CD4-positive, alpha-beta T cell treated with Interleukin-17A for 4 hours (primary cell): ENCODE results near the gene UBE2K.
"Not testable (repeated sequence)": the region's sequence is repeated elsewhere in the genome, so short reads cannot be mapped to it uniquely, and the experiment has no call there.

Experiments
- DNase-seq: peaks from one replicate; pipeline ENCODE4 v3.0.0-alpha.2; 2020; ENCODE audit warnings: mixed read lengths

Gene UBE2K

DNA sequence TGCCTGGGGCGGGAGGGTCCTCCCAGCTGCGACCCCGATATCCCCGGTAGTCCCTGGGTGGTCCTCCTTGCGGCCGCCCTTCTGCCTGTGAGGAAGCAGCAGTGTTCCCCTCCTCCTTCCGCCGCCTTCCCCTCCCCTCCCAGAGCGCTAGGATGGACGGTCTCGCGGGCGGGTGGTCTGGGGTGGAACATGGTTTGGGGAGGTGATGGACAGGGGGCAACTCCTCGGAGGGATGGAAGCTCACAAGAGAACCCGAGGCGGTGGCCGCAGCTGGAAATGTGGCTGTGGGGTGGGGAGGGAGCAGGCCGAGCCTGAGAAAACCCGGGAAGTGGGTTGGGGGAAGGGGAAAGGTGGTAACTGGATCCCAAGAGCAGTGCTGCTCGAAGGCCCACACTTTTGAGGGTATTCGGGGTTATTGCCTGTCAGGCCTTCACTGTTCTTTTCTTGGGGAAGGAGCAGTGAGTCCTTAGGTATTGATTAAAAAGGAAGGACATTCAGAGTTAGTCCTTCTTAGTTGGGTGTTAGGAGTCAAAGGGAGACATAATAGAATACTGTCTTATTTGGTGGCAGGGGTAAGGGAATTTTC is 581 bp downstream of the UBE2K start:
- DNase-seq = peak; percentile 54

DNA sequence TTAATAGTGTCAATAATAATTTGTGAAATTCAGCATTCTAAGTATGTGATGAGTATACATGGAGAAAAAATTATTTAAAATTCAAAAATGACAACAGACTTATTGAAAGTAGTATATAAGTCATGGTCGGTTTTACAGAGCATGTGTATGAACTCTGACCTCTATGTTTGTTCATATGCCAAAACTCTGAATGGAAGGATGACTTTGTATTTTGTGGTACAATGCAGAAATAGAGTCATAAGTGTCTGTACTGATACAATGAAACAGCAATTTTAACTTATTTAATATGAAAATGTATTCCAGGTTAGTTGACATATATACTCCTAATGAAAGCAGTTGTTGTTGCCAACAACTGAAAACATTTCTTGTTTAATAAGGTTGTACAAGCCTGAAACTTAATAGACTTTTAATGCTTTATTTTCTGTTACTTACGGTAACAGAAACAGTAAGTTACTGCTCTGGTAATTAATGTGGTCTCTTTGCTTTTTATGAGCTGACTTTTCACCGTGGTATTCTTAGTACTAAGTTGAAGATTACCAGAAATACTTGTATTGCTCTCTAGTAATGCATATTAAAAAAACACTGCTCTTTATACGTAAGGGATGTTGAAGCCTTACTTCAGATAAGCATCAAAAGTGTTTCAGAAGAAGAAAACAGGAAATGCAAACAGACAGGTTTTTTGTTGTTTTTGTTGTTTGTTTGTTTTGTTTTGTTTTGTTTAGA is 1.9 kb downstream of the UBE2K start:
- DNase-seq = no peak

DNA sequence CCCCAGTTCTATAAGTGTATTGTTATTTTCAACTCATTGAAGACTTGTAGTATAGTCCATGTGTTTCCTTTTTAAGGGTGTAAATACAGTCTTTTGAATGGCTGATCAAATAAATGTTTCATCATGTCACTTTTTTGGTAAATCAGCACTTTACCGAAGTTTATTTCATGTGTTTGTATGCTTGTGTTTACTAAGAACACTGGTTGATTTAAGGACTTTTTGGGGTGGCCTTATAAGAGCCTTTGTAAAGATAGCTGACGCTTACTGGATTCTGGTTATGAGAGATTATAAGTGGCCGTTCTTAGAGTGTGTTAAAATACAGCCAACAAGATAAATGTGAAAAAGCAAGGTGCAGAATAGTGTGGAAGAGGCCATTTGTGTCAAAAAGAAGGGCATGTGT is 2.6 kb downstream of the UBE2K start:
- DNase-seq = no peak

DNA sequence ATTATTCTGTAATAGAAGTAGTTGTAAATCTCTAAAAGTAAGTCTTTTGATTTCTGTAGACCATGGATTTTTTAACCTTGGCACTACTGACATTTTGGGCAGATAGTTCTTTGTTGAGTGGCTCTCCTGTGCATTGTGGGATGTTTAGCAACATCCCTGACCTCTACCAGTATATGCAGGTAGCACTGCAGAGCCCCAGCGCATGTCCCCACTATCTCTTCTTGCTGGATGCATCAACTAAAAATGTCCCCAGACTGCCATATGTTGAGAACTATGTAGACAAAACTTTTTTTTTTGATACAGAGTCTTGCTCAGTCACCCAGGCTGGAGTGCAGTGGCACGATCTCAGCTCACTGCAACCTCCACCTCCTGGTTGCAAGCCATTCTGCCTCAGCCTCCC is 4.8 kb downstream of the UBE2K start:
- no peak for DNase-seq

DNA sequence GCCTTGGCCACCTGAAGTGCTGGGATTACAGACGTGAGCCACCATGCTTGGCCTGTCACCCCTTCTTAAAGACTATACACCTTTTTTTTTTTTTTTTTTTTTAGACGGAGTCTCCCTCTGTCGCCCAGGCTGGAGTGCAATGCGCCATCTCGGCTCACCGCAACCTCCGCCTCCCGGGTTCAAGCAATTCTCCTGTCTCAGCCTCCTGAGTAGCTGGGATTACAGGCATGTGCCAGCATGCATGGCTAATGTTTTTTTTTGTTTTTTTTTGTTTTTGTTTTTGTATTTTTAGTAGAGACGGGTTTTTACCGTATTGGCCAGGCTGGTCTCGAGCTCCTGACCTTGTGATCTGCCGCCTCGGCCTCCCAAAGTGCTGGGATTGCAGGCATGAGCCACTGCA is 6.9 kb downstream of the UBE2K start:
- not testable (repeated sequence) for DNase-seq

DNA sequence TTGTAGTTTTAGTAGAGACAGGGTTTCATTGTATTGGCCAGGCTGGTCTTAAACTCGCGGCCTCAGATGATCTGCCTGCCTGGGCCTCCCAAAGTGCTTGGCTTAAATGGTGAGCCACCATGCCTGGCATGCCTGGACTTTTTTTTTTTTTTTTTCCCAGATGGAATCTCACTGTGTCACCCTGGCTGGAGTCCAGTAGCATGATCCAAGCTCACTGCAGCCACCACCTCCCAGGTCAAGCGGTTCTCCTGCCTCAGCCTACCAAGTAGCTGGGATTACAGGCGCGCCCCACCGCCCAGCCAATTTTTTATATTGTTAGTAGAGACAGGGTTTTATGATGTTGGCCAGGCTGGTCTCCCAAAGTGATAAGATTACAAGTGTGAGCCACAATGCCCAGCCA is 8.4 kb downstream of the UBE2K start:
- DNase-seq = no peak

DNA sequence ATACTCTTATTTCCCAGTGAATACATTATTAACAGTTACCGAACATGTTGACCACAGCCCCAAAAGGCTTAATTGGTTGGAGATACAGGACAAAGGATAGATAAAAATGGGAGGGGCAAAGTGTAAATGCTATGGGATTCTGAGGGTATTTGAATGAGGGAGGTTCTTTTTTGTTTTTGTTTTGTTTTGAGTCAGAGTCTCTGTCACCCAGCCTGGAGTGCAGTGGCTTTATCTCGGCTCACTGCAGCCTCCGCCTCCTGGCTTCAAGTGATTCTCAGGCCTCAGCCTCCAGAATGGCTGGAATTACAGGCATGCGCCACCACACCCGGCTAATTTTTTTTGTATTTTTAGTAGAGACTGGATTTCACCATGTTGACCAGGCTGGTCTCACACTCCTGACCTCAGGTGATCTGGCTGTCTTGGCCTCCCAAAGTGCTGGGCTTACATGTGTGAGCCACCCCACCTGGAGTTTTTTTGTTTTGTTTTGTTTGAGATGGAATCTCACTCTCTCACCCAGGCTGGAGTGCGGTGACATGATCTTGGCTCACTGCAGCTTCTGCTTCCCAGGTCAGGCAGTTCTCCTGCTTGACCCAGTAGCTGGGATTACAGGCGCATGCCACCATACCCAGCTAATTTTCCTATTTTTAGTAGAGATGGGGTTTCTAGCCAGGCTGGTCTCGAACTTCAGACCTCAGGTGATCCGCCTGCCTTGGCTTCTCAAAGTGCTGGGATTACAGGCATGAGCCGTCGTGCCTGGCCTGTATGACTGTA is 9.0 kb downstream of the UBE2K start:
- no peak for DNase-seq

DNA sequence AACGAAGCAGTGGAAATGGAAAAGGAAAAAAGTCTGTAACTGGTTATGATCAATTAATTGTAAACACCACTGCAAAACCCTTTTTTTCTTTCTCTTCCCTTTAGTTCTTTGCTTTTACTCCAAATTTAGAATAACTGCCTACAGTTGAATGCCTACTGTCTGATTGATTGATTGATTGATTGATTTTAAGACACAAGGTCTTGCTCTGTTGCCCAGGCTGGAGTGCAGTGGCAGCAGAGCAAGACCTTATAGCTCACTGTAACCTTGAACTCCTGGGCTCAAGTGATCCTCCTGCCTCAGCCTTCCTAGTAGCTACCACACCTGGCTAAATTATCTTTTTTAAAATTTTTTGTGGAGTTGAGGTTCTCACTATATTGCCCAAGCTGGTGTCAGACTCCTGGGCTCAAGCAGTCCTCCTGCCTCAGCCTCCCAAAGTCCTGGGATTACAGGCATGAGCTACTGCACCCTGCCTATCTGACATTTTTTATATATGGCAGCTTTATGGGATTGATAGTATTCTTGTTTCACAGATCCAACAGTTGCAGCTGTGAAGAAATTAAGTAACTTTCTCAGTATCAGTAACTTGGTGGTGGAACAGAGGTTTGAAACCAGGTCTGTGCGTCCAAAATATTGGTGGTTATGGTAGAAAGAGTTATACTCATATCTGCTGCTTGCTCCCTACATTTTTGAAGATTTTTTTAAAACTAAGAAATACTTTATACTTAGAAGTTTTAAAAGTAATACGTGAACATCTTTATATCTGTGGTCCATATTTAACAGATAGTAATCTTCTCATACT is 12.4 kb downstream of the UBE2K start:
- DNase-seq = no peak

DNA sequence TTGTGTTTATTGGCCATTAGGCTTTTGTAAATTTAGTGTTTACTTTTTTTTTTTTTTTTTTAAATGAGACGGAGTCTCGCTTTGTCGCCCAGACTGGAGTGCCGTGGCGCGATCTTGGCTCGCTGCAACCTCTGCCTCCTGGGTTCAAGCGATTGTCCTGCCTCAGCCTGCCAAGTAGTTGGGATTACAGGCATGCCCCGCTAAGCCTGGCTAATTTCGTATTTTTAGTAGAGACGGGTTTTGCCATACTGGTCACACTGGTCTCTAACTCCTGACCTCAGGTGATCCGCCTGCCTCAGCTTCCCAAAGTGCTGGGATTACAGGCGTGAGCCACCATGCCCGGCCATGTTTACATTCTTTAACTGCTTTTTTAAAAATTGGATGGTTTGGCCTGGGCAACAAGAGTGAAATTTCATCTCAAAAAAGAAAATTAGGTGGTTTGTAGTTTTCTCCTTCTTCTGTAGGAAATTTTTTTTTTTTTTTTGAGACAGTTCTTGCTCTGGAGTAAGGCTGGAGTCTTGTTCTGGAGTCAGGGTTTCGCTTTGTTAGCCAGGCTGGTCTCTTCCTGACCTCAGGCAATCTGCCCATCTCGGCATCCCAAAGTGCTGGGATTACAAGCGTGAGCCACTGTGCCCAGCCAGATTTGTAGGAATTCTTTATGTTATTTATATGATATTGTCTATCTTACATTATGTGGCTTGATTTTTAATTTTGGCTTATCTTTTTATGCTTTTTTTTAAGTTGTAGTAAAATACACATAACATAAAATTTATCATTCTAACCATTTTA is 15.1 kb downstream of the UBE2K start:
- DNase-seq = no peak

DNA sequence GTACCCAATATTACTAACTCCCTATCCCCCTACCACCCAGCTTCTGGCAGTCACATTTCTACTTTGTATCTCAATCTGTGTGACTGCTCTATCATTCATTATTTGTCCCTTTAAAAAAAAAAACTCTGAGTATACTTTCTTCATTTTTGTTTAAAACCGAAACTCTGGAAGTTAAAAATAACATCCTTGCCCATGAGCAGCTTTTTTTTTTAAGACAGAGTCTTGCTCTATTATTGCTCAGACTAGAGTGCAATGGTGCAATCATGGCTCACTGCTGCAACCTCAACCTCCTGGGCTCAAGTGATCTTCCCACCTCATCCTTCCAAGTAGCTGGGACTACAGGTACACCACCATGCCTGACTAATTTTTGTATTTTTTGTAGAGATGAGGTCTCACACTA is 15.8 kb downstream of the UBE2K start:
- DNase-seq = no peak

DNA sequence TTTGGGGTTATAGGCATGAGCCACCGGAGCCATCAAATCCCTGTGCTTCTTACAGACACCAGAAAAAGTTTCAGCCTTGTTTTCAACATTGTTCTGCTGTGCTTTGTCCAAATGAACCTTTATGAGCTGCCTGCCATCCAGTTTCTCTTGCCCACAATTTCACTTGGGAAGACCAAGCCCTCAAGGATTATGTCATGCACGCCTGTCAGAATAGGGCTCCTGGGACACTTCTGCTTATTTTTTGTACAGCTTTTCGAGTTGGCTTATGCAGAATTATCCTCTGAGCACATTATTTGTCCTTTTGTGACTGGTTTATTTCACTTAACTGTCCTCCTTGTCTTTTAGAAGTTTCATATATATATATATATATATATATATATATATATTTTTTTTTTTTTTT is 16.2 kb downstream of the UBE2K start:
- DNase-seq = no peak

DNA sequence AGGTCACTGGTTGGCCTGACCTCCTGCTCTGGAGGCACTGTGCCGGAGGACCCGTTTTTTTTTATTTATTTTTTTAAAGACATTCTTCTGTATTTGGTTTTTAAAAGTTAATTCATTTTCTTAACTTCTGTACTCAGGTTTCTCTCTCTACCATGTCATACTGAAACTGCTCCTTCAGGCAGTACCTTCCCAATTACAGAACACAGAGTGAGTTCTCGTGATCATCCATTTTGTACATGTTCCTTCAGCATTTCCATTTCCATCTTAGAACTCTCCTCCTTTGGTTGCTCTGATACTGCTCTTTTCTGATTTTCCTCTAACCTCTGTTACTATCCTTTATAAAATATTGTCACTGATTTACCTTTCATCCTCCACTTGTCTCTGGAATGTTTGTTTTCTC is 17.9 kb downstream of the UBE2K start:
- no peak for DNase-seq

DNA sequence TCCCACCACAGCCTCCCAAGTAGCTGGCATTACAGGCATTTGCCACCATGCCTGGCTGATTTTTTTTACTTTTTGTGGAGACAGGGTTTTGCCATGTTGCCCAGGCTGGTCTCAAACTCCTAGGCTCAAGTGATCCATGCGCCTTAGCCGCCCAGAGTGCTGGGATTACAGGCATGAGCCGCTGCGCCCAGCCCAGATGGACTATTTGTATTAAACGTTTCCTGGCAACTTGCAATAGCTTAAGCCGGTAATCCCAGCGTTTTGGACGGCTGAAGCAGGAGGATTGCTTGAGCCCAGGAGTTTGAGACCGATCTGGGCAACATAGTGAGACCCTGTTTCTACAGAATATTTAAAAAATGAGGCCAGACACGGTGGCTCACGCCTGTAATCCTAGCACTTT is 18.4 kb downstream of the UBE2K start:
- DNase-seq = no peak

DNA sequence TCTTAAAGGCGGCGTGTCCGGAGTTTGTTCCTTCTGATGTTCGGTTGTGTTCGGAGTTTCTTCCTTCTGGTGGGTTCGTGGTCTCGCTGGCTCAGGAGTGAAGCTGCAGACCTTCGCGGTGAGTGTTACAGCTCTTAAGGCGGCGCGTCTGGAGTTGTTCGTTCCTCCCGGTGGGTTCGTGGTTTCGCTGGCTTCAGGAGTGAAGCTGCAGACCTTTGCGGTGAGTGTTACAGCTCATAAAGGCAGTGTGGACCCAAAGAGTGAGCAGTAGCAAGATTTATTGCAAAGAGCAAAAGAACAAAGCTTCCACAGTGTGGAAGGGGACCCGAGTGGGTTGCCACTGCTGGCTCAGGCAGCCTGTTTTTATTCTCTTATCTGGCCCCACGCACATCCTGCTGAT is 19.8 kb downstream of the UBE2K start:
- DNase-seq = not testable (repeated sequence)

DNA sequence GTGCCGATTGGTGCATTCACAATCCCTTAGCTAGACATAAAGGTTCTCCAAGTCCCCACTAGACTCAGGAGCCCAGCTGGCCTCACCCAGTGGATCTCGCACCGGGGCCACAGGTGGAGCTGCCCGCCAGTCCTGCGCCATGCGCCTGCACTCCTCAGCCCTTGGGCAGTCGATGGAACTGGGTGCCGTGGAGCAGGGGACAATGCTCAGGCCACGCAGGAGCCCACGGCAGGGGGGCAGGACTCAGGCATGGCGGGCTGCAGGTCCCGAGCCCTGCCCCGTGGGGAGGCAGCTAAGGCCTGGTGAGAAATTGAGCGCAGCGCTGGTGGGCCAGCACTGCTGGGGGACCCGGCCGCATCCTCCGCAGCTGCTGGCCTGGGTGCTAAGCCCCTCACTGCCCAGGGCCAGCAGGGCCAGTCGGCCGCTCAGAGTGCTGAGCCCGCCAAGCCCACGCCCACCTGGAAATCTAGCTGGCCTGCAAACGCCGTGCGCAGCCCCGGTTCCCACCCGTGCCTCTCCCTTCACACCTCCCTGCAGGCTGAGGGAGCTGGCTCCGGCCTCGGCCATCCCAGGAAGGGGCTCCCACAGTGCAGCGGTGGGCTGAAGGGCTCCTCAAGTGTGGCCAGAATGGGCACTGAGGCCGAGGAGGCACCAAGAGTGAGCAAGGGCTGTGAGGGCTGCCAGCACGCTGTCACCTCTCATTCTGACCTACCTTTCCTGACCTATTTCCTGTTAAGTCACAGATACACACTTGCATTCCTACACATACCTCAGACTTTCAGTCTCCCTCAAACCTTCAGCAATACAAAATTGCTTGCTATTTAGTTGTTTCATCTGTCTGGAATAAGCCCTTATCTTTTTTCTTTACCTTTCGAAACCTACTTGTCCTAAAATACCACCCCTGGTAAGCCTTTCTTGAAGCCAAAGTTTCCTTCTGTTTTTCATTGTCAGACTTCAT is 20.7 kb downstream of the UBE2K start:
- DNase-seq = peak; percentile 12

DNA sequence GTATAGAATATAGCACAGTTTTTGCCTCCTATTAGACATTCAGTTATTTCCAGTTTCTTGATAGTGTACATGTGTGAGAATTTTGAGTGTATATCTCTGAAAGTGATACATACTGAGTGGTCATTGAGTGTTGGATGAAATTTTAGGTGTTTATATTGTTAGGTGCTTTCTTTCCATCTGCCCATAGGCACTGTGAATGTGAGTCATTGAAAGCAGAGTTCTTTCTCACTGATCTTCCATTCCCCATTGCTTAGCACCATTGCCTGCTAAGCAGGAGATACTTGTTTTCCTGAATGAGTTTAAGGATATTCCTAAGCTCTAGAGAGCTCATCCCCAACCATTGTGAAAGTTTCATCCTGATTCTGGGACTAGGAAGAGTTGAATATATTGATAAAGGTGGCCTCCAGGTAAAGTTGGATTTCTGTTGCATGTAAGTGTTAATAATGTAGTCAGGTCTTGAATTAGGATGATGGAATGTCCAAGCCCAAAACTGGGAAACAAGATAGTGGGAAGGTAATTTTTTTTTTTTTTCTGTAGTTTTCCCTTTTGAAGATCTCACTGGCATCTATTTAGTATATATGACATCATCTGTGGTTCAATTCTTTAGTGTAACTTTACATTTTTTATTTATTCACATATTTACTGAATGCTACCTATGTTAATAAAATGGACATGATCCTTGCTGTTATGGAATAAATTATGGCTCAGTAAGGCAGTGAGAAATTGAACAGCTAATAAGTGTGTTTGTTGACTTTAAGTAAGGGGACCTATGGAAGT is 22.1 kb downstream of the UBE2K start:
- no peak for DNase-seq

DNA sequence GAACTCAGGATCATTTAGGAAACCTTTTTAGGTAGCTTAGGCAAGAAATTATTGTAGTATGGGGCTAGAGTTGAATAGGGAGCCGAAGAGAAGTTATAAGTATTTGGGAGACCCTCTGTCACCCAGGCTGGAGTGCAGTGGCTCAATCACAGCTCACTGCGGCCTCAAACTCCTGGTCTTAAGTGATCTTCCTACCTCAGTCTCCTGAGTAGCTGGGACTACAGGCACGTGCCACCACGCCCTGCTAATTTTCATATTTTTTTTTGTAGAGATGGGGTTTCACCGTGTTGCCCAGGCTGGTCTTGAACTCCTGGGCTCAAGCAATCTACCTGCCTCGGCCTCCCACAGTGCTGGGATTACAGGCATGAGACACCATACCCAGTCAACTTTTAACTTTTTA is 23.3 kb downstream of the UBE2K start:
- DNase-seq = not testable (repeated sequence)

DNA sequence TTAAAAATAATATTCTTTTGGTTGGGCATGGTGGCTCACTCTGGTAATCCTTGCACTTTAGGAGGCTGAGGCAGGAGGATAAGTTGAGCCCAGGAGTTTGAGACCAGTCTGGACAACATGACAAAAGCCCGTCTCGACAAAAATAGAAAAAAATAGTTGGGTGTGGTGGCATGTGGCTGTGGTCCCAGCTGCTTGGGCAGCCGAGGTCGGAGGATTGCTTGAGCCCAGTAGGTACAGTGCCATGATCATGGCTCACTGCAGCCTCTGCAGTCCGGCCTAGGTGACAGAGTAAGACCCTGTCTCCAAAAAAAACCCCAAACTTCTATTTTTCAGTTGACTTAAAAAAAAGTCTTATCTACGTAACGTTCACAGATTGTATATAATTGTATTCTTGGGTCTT is 23.9 kb downstream of the UBE2K start:
- no peak for DNase-seq

DNA sequence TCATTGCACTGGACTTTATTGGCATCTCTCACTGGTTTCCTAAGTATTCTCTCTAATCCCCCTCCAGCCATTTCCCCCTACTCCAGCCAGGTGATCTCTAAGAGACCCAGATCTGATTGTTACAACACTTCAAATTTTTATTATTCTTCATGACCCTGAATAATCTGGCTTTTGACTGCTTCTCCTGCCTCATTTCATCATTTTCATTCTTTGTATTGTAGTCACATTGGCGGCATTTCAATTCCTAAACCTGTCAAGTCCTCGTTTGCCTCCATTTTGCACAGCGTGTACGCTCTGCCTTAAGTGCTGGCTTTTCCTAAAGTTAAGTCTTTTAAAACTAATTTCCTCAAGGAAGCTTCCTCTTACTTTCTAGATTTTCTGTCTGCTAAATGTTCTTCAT is 31.6 kb downstream of the UBE2K start:
- no peak for DNase-seq

DNA sequence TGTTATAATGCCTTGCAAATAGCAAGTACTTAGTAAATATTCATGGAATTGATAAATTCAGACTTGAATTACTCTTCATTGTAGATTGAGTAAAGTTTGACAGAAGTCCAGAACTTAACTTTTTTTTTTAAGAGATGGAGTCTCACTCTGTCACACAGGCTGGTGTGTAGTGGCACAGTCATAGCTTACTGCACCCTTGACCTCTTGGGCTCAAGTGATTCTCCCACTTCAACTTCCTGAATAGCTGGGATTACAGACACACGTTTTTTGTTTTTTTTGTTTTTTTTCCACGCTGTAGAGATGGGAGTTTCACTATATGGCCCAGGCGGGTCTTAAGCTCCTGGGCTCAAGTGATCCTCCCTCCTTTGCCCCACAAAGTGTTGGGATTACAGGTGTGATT is 32.1 kb downstream of the UBE2K start:
- DNase-seq = no peak

DNA sequence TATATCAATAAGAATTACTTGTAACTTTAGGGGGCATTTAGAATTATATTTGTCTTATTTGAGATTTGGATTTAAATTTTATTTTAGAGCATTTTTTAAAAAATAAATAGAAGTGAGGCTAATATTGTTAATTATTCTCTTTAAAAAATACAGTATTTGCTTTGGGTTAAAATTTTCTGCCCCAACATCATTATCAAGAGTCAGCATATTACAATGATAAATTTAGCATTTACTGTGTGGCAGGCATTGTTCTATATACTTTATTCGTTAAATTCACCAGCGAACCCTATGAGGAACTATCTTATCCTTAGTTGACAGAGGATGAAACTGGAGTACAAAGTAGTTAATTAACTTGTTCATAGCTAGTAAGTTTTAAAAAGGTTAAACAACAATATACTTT is 34.0 kb downstream of the UBE2K start:
- DNase-seq = no peak
